Stimulated activated CD8-positive, alpha-beta memory T cell treated with anti-CD3 and anti-CD28 coated beads, Interleukin-4, amount 100 ng/mL, for 48 hours (primary cell): ENCODE data around the gene ITPKB.
"Not testable (repeated sequence)": the region's sequence is repeated elsewhere in the genome, so short reads cannot be mapped to it uniquely, and the experiment has no call there.

Experiments used
- DNase-seq: peaks from one replicate; pipeline ENCODE4 v3.0.0-alpha.2; 2020

Gene ITPKB

DNA sequence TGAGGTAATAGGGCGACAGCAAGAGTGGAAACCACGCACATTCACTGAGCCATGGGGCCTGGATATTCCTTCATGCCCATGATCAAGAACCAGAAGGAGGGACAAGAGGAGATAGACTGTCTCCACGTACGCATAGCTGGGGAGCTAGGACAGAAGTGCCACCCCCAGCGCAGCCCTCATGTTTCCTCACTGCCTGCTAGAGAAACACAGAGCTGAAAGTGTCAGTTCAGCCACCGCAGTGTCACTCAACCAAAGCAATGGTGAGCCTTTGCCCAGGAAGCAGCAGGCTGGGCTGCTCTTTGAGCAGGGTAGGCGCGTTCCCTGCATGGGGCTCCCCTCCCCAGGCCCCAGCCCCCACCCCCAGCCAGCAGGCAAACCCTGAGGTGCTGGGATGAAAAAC, 122.0 kb downstream of the ITPKB start:
- no peak for DNase-seq

DNA sequence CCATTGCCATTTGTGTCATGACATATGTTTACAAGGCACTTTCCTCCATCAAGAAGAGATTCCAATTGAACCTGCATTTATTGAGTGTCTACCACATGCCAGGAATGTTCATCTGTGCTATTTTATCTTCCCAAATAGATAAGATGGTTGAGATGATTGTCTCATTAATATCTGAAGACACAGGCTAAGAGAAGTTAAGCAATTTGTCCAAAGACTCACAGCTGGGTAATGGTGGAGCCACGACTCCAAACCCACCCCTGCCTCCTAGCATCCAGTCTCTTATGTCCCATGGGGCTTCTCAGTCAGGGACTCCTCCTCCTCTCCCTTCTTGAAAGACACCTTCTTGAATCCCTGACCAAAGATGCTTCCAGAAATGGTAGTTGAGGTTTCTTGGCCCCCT, 122.4 kb downstream of the ITPKB start:
- DNase-seq = no peak

DNA sequence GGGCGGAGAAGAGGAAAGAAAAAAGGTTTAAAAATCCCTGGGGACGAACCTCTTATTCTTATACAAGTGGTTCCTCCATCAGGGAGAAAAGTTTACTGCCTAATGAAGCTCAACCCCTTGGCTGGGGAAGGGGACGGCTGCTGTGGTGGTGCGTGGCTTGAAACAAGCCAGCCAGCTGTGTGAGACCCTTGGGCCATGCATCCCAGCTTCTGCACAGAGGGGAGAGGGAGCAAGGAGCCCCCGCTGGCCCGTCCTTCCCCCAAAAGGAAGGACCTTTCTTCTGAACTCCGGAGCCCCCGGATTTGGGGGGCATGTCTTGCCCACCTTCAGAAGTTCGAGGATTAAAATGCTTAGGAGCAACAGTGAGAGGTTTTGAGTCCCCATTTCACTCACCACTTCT, 123.2 kb downstream of the ITPKB start:
- DNase-seq = no peak

DNA sequence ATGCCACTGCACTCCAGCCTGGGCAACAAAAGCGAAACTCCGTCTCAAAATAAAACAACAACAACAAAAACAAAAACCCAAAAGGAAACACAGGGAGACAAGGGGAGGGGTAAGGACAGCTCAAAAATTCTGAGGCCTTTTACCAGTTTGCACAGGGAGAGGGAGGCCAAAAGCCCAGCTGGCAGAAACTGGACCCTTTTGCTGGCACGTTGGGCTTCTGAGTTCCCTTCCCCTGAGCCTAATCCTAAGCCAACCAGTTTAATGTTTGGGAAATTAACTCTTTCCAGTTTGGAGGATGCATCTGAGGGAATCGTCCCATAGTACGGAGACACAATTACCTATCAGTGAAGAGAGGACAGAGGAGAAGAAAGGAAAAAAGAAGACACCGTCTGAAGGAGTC, 127.1 kb downstream of the ITPKB start:
- DNase-seq = not testable (repeated sequence)

DNA sequence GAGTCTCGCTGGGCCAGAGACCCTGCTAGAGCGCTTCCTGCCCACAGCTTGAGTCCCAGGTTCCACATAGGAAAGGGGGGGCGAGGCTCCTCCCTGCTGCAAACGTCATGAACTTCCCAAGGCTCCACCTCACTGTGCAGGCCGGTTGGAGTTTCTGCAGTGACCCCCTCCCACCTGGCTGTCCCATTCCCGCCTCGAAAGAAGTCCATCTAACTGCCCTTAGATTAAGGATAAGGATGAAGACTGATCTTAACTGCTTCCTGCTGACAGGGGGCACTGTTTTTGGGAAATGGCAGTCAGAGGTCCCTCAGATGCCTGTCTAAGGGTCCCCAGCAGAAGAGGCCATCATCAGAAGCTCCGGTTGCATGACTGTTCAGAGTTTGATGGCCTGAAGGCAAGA, 127.8 kb downstream of the ITPKB start:
- DNase-seq = no peak

DNA sequence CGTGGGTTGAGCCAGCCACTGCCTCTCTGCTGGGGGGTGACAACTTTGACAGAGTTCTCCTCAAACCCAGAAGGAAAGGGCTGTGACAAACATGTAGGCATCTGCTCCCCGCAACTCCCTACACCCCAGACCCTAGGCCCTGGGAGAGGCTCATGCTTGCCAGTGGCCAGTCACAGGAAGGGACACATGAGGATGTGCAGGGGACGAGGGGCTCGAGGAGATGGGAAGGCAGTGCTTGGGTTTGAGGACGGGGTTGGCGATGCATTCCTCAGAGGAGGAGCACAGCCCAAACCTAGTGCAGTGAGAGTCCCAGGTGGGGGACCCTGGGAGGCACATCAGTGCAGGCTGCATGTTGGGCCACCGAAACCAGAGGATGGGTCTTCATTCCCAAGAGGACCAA, 128.4 kb downstream of the ITPKB start:
- DNase-seq = no peak

DNA sequence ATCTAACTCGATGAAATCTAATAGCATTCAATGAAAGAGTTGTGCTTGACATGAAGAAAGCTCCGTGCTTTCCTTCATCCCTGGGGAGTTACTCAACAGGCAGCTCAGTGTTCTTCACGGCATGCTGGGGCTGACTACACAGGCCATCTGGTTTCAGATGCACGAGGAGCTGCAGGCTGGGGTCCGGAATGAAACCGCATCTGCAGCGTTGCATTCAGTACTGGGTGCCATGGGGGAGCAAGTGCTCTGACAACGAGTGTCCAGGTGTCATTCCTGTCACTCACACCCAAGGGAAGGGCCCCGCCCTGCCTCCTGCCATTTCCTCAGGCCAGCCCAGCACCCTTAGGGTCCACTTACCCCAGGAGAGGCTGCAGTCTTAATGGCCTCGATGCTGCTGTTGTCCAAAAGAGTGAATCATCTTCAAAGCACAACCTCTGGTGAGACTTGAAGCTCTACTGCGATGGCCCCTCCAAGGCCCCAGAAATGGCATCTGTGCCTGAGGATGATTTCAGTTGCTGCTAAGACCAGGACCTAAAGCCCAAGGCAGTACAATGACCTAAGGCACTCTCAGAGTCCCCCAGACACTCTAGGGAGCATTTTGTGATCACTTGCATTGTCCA, 129.1 kb downstream of the ITPKB start:
- DNase-seq = no peak

DNA sequence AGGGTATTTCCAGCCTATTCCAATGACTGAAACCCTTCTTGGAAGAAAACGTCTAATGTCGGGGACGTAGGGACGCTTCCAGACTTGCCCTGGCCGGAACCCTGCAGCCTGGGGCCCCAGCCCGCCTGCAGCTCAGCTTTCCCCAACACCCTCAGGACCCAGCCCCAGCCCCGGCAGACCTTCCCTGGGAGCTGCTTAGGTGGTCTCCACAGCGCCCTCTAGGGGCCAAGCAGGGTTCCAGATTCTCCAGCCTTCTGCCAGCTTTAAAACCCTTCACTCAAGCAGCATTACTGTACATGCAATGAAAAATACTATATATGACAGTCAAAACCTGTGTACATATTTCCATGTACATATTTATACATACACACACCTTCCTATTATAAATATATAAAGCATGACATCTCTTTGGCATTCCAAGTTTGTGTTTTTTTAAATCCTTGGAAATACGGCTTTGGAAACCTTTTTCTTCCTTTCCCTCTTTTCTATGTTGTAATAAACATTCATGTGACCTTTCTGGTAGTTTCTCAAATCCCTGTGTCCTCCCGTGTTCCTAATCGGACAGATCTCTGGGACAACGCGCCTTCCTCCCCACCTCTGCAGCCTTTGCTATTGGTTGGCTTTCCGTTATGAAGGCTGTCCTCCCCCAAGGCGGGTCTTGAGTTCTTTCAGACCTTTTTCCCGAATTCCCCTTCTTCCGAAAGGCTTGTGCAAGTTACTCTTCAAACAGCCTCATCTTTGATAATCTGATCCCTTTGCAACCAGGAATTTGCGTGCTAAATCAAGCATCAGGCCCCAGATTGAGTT, 130.2 kb downstream of the ITPKB start:
- DNase-seq = peak; percentile 80

DNA sequence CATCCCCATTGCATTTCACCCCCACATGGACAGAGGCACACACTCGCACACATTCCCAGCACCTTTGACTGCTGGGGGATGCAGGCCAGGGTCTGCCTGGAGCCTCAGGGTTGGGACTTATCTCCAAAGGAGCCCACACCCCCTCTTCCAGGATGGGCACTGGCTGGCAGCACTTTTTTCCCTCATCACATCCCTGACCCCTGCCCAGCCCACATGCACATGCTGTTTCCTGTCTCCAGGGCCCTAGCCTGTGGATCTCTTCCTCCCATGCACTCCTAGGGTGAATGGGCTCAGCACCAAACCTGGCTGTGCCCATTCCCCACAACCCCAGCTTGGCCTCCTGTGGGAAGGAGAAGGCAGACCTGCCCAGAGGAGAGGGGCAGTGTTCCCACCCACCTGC, 131.3 kb downstream of the ITPKB start:
- DNase-seq = no peak

DNA sequence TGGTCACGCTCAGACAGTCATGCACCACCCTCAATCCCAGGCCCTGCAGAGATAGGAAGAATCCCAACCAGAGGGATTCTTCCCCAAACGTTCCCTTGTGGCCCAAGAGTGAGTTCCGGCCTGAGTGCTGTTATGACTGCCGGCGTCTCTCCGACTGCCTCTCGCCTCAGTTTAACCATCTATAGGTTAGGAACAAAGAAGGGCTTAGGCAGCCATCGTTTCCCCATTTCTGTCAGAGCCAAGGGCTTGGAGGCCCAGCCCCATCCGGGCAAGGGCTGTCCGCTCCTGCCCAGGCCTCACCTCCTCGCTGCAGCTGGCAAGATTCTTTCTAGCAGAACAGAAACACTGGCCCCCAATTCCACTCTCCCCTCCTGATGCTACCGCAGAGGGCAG, 131.8 kb downstream of the ITPKB start:
- no peak for DNase-seq

DNA sequence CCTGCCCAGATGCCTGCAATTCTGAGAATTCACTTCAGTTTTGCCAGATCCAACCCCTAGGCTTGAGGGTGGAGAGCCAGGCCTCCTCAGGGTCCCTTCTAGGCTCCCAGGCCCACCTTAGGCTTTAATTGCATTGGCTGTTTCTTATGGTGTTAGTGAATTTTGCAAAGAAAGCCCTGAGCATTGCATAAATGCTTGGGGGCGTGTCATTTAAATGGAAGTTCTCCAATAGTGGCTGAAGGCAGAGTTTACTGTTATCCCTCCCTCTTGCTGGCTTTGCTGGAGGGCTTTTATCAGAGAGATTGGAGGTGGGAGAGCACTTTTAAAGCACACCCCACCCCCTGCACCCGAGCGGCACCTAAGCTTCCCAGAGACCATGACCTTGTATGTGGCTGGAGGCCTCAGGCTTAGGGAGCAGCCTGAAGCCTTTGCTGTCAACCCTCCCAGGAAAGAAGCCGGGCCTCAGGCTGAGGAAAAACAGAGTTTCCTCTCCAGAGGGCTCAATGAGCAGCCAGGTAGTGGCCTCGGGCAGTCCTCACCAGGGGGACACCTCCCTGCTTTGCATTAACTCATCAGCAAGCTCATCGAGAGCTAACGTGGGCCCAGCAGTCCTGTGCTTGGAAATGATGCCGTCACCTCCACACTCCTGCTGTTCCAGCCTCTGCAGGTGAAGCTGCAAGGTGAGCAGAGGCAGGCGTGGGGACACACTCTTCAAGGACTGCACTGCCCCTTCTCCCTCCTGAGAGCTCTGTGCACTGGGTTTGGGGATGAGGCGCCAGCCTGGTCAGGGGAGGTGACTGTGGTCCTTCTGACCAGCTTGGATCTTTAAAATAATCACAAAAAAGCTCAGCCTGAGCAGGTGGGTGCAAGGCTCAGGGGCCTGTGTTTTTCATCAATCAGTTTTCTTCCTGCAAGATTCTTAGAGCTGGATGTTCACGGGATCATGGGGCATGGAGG, 132.5 kb downstream of the ITPKB start:
- DNase-seq = no peak

DNA sequence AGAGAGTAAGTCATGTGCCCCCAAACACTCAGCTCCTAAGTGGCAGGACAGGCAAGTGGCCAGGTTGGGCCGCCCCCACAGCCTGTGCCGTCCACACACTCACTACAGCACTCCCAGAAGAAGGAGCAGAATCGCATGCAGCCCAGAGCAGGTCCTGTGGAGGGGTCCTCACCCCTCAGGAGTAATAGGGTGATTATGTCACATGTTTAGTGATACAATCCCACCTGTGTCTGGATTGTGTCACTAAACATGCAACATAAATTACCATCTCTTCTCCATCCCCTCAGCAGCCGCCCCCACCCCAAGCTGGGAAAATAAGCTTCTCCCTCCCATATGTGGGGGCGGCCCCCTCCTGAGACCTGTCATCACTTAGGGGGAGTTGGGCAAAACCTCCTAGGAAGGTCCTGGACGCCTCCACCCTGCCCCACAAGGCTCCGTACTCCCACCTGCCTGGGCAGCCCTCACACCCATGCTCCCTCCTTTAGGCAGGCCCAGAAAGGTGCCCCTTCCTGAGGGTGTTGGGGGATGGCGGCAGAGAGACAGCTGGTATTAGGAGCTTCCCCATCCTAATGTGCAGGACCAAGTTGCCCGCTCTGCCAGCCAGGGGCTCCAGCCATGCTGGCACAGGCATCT, 133.6 kb downstream of the ITPKB start:
- no peak for DNase-seq

DNA sequence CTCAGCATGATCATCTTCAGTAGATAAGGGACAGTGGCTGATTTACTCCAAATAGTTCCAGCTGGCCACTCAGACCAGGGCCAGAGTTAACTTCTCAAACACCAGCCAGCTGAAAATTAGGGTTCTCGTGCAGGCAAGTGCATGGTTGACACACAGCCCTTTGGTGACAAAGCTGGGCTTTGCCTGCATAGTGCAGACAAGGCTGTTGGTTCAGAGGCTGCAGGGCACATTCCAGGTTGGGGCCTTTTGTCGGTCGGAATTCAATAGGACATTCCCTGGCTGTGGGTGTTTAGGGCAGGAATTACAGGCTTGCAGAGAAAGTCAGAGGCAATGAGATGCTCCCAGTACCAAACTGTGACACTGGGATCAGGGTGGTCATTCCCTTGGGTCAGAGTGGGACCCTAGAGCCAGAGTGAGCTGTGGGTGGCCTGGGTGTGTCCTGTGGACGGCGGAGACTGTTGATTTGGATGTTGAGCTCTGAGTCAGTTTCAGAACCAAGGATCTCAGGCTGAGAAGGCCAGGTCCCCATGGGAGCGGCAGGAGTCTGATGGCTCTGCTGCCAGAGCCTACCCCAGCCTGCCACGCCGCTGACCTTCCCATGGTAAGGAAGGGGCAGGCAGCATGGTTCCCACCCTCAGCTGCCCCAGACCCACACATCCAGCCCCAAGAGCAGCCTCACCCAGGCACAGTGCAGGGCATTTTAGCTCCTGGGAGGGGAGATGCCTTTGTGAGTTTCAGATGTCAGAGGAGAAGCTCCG, 134.3 kb downstream of the ITPKB start:
- DNase-seq = no peak

DNA sequence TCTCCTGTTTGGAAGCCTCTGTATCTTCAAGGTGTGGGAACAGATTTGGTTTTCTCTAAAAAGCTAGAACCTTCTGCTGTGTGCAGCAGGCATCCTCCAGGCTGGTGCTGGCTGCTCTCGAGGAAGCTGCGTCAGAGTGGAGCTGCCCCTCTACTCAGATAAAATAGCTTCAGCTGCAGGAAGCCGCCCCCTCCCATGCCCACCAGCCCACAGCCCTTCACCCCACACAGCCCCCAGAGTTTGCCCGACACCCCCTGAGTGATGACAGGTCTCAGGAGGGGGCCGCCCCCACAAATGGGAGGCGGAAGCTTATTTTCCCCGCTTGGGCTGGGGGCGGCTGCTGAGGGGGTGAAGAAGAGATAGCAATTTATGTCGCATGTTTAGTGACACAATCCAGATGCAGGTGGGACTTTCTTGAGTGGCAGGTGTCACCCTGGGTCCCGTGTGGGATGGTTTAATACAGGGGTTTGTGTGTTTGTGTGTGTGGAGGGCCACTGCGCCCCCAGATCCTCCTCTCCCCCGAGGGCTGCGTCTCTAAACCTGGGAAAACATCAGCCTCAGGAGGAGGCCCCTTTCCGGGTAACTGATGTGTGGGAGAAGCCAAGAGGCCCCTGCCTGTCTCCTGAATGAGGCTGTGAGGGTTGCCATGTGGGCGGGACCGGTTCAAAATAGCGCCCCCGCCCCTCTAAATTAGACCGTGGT, 135.1 kb downstream of the ITPKB start:
- DNase-seq = no peak

DNA sequence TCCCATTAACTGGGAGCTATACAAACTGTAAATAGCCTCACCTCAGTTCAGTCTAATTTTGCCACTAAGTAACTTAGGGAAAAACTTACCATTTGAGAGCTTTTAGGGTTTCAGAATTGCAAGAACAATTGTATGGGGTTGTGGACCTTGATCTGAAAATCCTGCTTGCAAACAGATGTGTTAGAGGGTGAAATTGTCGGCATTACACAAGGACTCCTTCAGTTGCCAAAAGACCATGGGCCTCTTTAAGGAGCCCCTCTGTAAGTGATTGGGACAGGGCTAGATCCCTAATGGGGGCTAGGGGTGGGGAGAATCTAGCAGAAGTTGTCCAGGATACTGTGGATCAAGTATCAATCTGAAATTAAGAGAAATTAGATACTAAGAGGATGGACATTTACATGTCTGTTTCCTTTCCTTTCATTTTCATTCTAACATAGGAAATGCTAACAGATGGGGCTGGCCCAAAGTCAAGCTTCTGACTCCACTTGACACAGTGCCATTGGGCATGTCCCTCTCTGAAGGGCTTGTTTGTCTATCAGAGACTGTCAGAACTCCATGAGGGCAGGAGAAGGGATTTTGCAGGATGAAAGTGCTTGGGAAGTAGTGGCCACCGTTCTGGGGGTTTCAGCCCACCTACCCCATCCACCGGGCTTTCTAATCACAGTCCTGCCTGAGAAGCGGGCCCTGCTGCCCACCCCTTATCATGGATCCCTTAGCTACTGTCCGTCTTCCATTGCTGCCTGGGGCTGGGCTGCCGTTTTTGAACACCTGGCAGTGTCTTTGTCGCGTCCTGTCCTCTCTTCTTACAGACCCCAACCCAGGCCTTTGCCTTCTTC, 135.8 kb downstream of the ITPKB start:
- DNase-seq = no peak

DNA sequence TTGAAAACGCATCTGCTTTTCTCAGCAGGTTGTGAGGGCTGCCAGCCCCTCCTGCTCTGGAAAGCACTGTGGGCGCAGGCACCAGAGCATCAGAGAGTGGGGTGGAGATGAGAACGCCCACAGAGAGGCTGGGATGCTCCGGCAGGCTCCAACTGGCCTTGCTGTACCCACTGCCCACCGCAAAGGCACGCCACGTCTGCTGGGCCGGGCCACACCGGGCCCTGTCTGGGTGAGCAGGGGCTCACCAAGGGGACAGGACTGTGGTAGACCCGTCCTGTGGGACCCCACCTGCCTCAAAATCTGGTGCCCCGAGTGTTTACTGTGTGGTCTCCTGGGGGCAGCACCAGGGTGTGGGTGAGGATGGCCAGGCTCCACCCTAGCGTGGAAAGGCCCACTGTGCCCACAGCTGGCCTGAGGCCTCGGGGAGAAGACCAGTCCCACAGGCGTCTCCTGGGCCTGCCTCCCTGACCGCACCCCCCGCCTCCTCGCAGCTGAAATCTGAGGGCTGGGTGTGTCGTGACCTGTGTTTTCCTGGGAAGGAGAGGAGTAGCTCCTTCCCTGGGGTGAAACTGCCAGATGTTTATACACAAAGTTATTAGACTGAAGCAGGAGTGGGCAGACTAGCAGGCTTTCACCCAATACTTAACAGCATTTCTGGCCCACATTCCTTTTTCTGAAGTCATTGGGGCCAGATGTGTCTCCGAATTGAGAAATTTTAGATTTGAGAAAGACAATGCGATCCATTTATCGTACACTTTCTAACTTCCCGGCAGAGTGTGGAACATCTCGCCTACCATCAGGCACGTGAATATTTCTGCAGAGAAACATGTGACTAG, 136.7 kb downstream of the ITPKB start:
- DNase-seq = no peak

DNA sequence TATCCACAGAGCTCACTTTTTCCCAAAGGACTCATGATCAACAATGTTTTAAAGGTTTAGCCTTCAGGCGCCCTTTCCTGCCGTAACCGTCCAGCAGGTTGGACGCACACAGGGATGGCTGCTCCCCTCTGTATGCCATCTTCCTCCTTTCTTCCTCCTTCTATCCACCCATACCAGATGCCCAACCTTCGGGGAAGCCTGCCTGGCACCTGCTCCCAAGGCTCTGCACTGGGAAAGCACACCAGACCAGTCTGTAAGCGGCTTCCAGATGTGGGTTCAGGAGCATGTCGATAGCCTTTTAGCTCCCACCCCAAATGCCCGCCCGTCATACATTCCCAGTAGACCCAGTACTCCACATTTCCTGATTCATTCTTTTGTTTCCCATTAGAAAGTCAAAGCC, 137.6 kb downstream of the ITPKB start:
- no peak for DNase-seq

DNA sequence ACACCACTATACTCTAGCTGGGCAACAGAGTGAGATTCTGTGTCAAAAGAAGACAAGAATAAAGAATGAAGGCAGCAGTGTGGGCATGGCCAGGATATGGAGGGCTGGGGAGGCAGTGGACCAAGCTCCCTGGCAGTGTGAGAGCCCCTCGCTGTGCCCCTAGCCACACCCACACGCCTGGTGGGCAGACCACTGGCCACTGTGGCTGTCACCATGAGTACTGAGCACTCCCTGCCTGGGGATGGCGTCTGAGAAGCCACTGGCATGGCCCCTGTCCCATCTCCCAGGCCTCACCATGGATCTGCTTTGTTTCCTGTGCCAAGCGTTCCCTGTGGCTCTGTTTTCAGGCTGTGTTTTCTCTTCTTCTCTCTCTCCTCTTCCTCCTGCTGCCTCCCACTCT, 138.8 kb downstream of the ITPKB start:
- DNase-seq = no peak

DNA sequence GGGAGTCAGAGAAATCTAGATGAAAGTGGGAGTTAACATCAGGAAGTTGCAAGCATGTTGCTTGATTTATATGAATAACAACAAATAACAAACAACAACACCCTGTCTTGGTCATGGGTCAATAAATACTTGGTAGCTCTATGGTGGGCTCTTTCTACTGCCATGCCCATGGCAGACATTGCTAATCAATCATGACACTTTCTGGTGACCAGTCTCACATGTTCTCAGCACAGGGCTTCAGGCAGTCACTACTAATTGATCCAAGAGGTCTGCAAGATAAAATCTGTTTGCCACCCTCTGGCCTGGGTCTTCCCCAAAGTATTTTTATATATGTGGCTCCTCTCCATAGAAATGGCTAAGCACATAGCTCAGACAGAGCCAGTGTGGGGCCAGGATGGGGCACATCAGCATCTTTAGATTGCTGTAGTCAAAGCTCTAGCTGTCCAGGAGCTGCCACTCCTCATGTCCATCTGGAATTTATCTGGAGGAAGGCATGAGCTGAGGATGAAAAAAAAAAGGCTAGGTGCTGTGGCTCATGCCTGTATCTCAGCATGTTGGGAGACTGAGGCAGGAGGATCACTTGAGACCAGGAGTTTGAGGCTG, 139.3 kb downstream of the ITPKB start:
- DNase-seq = no peak
